ENCODE measurements around the gene IFT122. TPM values are rescaled to one million over a fixed set of nuclear protein-coding genes. Genes with fewer than 3 reads are reported as not detected.

The IFT122 gene
- total and polyA plus RNA-seq, 2 experiments from 2014 or later: 10.2 to 38.8 TPM

DNA sequence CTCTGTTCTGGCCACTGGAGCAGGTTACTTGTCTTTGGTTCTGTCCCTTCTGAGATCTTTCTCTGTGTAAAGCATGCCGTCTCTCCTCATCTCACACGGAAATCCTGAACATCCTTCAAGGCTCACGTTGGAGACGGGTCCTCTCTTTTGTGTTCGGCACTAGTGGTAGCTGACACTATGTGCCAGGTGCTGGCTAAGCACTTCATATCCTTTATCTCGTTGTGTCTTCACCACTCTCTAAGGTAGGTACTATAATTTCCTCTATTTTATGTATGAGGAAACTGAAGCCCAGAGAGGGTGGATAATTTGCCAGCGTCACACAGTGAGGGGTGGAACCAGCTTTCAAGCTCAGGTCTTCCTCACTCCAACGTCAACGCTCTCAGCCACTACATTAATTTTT lies 1.2 kb downstream of the IFT122 start:
- H3K27ac ChIP-seq (ENCODE audit: low read depth): no peak overlapping the region
- peaks cover 7% of the 10 kb centered on the region; the same call in 1 of the 2 replicates for H4K20me1 ChIP-seq (replicated peaks; ENCODE audit: insufficient read depth)
- H3F3A ChIP-seq (replicated peaks; ENCODE audit: low read depth): no peaks in the 10 kb centered on the region
- H3K4me2 ChIP-seq: peak overlapping the region; percentile 82
- Mint-ChIP-seq H3K36me3 (ENCODE audit: low read depth) (peaks cover 27% of the 10 kb centered on the region), H3K4me3 (peak overlapping the region; percentile 94), H3K9me3 (no peaks in the 10 kb centered on the region), H3K27me3 (ENCODE audit: insufficient read depth, low read depth, poor library complexity) (peaks cover 8% of the 10 kb centered on the region), H3K27ac (no peak overlapping the region), H3K4me1 (peaks cover 34% of the 10 kb centered on the region)
- no peak overlapping the region for H2AFZ ChIP-seq
- DNase-seq (ENCODE audit: low spot score) (no peak), ATAC-seq (no peak)
- H3K4me3 ChIP-seq: peak overlapping the region; percentile 65
- H3K79me2 ChIP-seq (replicated peaks; ENCODE audit: insufficient read depth): peaks cover 57% of the 10 kb centered on the region
- TF ChIP-seq ZNF114 (CRISPR knock-in tag; IDR thresholded peaks at IDR 0.05) (no peak), CREB1 (CRISPR knock-in tag; IDR thresholded peaks at IDR 0.05; ENCODE audit: low read depth) (no peak), ZNF331 (CRISPR knock-in tag; IDR thresholded peaks at IDR 0.05; ENCODE audit: low read depth) (no peak), STAT1 (IDR thresholded peaks at IDR 0.05; ENCODE audit: unreplicated experiment) (no peak), JUNB (IDR thresholded peaks at IDR 0.05; ENCODE audit: unreplicated experiment) (no peak), POLR2AphosphoS5 (IDR thresholded peaks at IDR 0.05; ENCODE audit: low read depth) (no peak), EZH2phosphoT487 (IDR thresholded peaks at IDR 0.05; ENCODE audit: unreplicated experiment) (no peak), EZH2 (IDR thresholded peaks at IDR 0.05; ENCODE audit: low read depth, unreplicated experiment) (no peak), NANOG (IDR thresholded peaks at IDR 0.05; ENCODE audit: borderline replicate concordance) (no peak)
- TF ChIP-seq, protein P1, sequence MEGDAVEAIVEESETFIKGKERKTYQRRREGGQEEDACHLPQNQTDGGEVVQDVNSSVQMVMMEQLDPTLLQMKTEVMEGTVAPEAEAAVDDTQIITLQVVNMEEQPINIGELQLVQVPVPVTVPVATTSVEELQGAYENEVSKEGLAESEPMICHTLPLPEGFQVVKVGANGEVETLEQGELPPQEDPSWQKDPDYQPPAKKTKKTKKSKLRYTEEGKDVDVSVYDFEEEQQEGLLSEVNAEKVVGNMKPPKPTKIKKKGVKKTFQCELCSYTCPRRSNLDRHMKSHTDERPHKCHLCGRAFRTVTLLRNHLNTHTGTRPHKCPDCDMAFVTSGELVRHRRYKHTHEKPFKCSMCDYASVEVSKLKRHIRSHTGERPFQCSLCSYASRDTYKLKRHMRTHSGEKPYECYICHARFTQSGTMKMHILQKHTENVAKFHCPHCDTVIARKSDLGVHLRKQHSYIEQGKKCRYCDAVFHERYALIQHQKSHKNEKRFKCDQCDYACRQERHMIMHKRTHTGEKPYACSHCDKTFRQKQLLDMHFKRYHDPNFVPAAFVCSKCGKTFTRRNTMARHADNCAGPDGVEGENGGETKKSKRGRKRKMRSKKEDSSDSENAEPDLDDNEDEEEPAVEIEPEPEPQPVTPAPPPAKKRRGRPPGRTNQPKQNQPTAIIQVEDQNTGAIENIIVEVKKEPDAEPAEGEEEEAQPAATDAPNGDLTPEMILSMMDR (conservative IDR thresholded peaks at IDR 0.05; ENCODE audit: low read depth in 2 of 2): no peak
- TF ChIP-seq, protein P2, sequence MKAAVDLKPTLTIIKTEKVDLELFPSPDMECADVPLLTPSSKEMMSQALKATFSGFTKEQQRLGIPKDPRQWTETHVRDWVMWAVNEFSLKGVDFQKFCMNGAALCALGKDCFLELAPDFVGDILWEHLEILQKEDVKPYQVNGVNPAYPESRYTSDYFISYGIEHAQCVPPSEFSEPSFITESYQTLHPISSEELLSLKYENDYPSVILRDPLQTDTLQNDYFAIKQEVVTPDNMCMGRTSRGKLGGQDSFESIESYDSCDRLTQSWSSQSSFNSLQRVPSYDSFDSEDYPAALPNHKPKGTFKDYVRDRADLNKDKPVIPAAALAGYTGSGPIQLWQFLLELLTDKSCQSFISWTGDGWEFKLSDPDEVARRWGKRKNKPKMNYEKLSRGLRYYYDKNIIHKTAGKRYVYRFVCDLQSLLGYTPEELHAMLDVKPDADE (IDR thresholded peaks at IDR 0.05): no peak
- TF ChIP-seq, protein P3, sequence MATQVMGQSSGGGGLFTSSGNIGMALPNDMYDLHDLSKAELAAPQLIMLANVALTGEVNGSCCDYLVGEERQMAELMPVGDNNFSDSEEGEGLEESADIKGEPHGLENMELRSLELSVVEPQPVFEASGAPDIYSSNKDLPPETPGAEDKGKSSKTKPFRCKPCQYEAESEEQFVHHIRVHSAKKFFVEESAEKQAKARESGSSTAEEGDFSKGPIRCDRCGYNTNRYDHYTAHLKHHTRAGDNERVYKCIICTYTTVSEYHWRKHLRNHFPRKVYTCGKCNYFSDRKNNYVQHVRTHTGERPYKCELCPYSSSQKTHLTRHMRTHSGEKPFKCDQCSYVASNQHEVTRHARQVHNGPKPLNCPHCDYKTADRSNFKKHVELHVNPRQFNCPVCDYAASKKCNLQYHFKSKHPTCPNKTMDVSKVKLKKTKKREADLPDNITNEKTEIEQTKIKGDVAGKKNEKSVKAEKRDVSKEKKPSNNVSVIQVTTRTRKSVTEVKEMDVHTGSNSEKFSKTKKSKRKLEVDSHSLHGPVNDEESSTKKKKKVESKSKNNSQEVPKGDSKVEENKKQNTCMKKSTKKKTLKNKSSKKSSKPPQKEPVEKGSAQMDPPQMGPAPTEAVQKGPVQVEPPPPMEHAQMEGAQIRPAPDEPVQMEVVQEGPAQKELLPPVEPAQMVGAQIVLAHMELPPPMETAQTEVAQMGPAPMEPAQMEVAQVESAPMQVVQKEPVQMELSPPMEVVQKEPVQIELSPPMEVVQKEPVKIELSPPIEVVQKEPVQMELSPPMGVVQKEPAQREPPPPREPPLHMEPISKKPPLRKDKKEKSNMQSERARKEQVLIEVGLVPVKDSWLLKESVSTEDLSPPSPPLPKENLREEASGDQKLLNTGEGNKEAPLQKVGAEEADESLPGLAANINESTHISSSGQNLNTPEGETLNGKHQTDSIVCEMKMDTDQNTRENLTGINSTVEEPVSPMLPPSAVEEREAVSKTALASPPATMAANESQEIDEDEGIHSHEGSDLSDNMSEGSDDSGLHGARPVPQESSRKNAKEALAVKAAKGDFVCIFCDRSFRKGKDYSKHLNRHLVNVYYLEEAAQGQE (IDR thresholded peaks at IDR 0.05; ENCODE audit: unreplicated experiment): no peak
- TF ChIP-seq, protein P4, sequence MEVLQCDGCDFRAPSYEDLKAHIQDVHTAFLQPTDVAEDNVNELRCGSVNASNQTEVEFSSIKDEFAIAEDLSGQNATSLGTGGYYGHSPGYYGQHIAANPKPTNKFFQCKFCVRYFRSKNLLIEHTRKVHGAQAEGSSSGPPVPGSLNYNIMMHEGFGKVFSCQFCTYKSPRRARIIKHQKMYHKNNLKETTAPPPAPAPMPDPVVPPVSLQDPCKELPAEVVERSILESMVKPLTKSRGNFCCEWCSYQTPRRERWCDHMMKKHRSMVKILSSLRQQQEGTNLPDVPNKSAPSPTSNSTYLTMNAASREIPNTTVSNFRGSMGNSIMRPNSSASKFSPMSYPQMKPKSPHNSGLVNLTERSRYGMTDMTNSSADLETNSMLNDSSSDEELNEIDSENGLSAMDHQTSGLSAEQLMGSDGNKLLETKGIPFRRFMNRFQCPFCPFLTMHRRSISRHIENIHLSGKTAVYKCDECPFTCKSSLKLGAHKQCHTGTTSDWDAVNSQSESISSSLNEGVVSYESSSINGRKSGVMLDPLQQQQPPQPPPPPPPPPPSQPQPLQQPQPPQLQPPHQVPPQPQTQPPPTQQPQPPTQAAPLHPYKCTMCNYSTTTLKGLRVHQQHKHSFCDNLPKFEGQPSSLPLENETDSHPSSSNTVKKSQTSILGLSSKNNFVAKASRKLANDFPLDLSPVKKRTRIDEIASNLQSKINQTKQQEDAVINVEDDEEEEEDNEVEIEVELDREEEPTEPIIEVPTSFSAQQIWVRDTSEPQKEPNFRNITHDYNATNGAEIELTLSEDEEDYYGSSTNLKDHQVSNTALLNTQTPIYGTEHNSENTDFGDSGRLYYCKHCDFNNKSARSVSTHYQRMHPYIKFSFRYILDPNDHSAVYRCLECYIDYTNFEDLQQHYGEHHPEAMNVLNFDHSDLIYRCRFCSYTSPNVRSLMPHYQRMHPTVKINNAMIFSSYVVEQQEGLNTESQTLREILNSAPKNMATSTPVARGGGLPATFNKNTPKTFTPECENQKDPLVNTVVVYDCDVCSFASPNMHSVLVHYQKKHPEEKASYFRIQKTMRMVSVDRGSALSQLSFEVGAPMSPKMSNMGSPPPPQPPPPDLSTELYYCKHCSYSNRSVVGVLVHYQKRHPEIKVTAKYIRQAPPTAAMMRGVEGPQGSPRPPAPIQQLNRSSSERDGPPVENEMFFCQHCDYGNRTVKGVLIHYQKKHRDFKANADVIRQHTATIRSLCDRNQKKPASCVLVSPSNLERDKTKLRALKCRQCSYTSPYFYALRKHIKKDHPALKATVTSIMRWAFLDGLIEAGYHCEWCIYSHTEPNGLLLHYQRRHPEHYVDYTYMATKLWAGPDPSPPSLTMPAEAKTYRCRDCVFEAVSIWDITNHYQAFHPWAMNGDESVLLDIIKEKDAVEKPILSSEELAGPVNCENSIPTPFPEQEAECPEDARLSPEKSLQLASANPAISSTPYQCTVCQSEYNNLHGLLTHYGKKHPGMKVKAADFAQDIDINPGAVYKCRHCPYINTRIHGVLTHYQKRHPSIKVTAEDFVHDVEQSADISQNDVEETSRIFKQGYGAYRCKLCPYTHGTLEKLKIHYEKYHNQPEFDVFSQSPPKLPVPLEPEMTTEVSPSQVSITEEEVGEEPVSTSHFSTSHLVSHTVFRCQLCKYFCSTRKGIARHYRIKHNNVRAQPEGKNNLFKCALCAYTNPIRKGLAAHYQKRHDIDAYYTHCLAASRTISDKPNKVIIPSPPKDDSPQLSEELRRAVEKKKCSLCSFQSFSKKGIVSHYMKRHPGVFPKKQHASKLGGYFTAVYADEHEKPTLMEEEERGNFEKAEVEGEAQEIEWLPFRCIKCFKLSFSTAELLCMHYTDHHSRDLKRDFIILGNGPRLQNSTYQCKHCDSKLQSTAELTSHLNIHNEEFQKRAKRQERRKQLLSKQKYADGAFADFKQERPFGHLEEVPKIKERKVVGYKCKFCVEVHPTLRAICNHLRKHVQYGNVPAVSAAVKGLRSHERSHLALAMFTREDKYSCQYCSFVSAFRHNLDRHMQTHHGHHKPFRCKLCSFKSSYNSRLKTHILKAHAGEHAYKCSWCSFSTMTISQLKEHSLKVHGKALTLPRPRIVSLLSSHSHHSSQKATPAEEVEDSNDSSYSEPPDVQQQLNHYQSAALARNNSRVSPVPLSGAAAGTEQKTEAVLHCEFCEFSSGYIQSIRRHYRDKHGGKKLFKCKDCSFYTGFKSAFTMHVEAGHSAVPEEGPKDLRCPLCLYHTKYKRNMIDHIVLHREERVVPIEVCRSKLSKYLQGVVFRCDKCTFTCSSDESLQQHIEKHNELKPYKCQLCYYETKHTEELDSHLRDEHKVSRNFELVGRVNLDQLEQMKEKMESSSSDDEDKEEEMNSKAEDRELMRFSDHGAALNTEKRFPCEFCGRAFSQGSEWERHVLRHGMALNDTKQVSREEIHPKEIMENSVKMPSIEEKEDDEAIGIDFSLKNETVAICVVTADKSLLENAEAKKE (CRISPR knock-in tag; IDR thresholded peaks at IDR 0.05): no peak
- H3K4me1 ChIP-seq (ENCODE audit: insufficient read depth): peaks cover 23% of the 10 kb centered on the region
- no peaks in the 10 kb centered on the region for H3K27me3 ChIP-seq (ENCODE audit: insufficient read depth)
- H3K9me2 ChIP-seq (ENCODE audit: insufficient read depth): no peaks in the 10 kb centered on the region
- H3K36me3 ChIP-seq (ENCODE audit: insufficient read depth): peaks cover 18% of the 10 kb centered on the region
